Measurements from ENCODE around the gene GALNT18. TPM values are rescaled to one million over a fixed set of nuclear protein-coding genes. Genes with fewer than 3 reads are reported as not detected.

Gene GALNT18
- total and polyA plus RNA-seq, 4 donors, result 17.7 to 109 (median 63.7) TPM

- H3K4me3 ChIP-seq, result no peak overlapping the region
- peaks cover 0 to 5% (median 0%) of the 10 kb centered on the region in 5 donors for H3K4me1 ChIP-seq (ENCODE audit: control insufficient read depth in 5 of 5, insufficient read depth in 5 of 5, low read length in 5 of 5)
- no peak for ATAC-seq (ENCODE audit: insufficient read depth, low FRiP score)
- DNase-seq, result no peak
- peaks cover 0 to 8% (median 0%) of the 10 kb centered on the region in 4 donors for H3K36me3 ChIP-seq (ENCODE audit: control insufficient read depth in 4 of 4, insufficient read depth in 4 of 4, low read length in 4 of 4)
- no peak overlapping the region for H3K9ac ChIP-seq (ENCODE audit: insufficient read depth in 1 of 2, low read length in 2 of 2)
- H3K27ac ChIP-seq (ENCODE audit: low read depth in 1 of 2, low read length in 1 of 2), result no peak overlapping the region
- WGBS, 2 donors, result 37 to 67% methylated on average over 3 of the region's 3 CpGs
- H3K9me3 ChIP-seq (ENCODE audit: control insufficient read depth in 4 of 4, insufficient read depth in 3 of 4, low read length in 3 of 4), result no peaks in the 10 kb centered on the region
- no peaks in the 10 kb centered on the region for H3K27me3 ChIP-seq (ENCODE audit: control insufficient read depth in 3 of 3, insufficient read depth in 3 of 3, low read length in 2 of 3)
- TF ChIP-seq CTCF (IDR thresholded peaks at IDR 0.05; ENCODE audit: control extremely low read depth, extremely low read depth), result no peak
Observed at GRCh38 chr11:11265320-11265719, 356.5 kb downstream of the GALNT18 start.

- TF ChIP-seq CTCF (IDR thresholded peaks at IDR 0.05; ENCODE audit: control extremely low read depth, extremely low read depth), result no peak
- ATAC-seq (ENCODE audit: insufficient read depth, low FRiP score), result no peak
- Histone ChIP-seq H3K4me1 (ENCODE audit: control insufficient read depth in 5 of 5, insufficient read depth in 5 of 5, low read length in 5 of 5) (peaks cover 0 to 5% (median 0%) of the 10 kb centered on the region in 5 donors), H3K36me3 (ENCODE audit: control insufficient read depth in 4 of 4, insufficient read depth in 4 of 4, low read length in 4 of 4) (peaks cover 0 to 3% (median 0%) of the 10 kb centered on the region in 4 donors), H3K9ac (ENCODE audit: insufficient read depth in 1 of 2, low read length in 2 of 2) (no peak overlapping the region), H3K9me3 (ENCODE audit: control insufficient read depth in 4 of 4, insufficient read depth in 3 of 4, low read length in 3 of 4) (no peaks in the 10 kb centered on the region), H3K27ac (ENCODE audit: low read depth in 1 of 2, low read length in 1 of 2) (no peak overlapping the region), H3K27me3 (ENCODE audit: control insufficient read depth in 3 of 3, insufficient read depth in 3 of 3, low read length in 2 of 3) (no peaks in the 10 kb centered on the region), H3K4me3 (no peak overlapping the region)
- 40 to 43% methylated on average over 8 of the region's 8 CpGs for WGBS, 2 donors
- DNase-seq, result peak in 1 of 3 donors; percentile 40
Observed at GRCh38 chr11:11263238-11264005, 358.4 kb downstream of the GALNT18 start.

GRCh38 chr11:11262171-11262920 is 359.5 kb downstream of the GALNT18 start:
- no peak overlapping the region for H3K4me3 ChIP-seq
- no peaks in the 10 kb centered on the region for H3K27me3 ChIP-seq (ENCODE audit: control insufficient read depth in 3 of 3, insufficient read depth in 3 of 3, low read length in 2 of 3)
- no peak for DNase-seq
- no peak overlapping the region for H3K9ac ChIP-seq (ENCODE audit: insufficient read depth in 1 of 2, low read length in 2 of 2)
- H3K4me1 ChIP-seq (ENCODE audit: control insufficient read depth in 5 of 5, insufficient read depth in 5 of 5, low read length in 5 of 5), result peaks cover 0 to 5% (median 0%) of the 10 kb centered on the region in 5 donors
- whole genome bisulfite sequencing, 2 donors, result 91 to 93% methylated on average over 5 of the region's 5 CpGs
- ATAC-seq (ENCODE audit: insufficient read depth, low FRiP score), result no peak
- no peak overlapping the region for H3K27ac ChIP-seq (ENCODE audit: low read depth in 1 of 2, low read length in 1 of 2)
- H3K9me3 ChIP-seq (ENCODE audit: control insufficient read depth in 4 of 4, insufficient read depth in 3 of 4, low read length in 3 of 4), result no peaks in the 10 kb centered on the region
- no peaks in the 10 kb centered on the region for H3K36me3 ChIP-seq (ENCODE audit: control insufficient read depth in 4 of 4, insufficient read depth in 4 of 4, low read length in 4 of 4)
- no peak for TF ChIP-seq CTCF (IDR thresholded peaks at IDR 0.05; ENCODE audit: control extremely low read depth, extremely low read depth)
